Parathyroid adenoma (tissue), 2 donors: Measurements from ENCODE around the gene PLSCR1.

Experiments used
- H2AFZ ChIP-seq: fragments of 300-600 bp; sonication (generic); one replicate; pipeline ENCODE4 v1.7.0; 2017; ENCODE audit warnings: antibody characterized with exemption, mild to moderate bottlenecking
- H3K27ac ChIP-seq: fragments of 300-600 bp; sonication (generic); one replicate; pipeline ENCODE4 v1.7.0; 2017
- H3K27me3 ChIP-seq: fragments of 300-600 bp; sonication (generic); one replicate; pipeline ENCODE4 v1.7.0; 2017; ENCODE audit warnings: low read length; ENCODE audit not compliant: control insufficient read depth, insufficient read depth
- H3K36me3 ChIP-seq: fragments of 300-600 bp; sonication (generic); one replicate; pipeline ENCODE4 v1.7.0; 2017; ENCODE audit warnings: low read length; ENCODE audit not compliant: control insufficient read depth, insufficient read depth
- H3K4me1 ChIP-seq: fragments of 300-600 bp; sonication (generic); one replicate; pipeline ENCODE4 v1.7.0; 2017; ENCODE audit warnings: control low read depth
- H3K4me2 ChIP-seq: fragments of 300-600 bp; sonication (generic); one replicate; pipeline ENCODE4 v1.7.0; 2017; ENCODE audit warnings: low read length
- H3K4me3 ChIP-seq: fragments of 300-600 bp; sonication (generic); one replicate; pipeline ENCODE4 v1.7.0; 2017; ENCODE audit warnings: low read depth, low read length
- H3K79me2 ChIP-seq: fragments of 300-600 bp; sonication (generic); one replicate; pipeline ENCODE4 v1.7.0; 2017; ENCODE audit warnings: control low read depth
- H3K9ac ChIP-seq: fragments of 300-600 bp; sonication (generic); one replicate; pipeline ENCODE4 v1.7.0; 2017; ENCODE audit warnings: mild to moderate bottlenecking
- H3K9me3 ChIP-seq: fragments of 300-600 bp; sonication (generic); one replicate; pipeline ENCODE4 v1.7.0; 2017; ENCODE audit warnings: low read length; ENCODE audit not compliant: control insufficient read depth
- TF ChIP-seq, protein P1 (sequence below): fragments of 300-600 bp; sonication (generic); IDR thresholded peaks from one replicate; pipeline ENCODE4 v1.7.0; 2017; ENCODE audit warnings: antibody characterized with exemption, mild to moderate bottlenecking
- donor health status: primary hyperparathyroidism.

Gene PLSCR1

DNA sequence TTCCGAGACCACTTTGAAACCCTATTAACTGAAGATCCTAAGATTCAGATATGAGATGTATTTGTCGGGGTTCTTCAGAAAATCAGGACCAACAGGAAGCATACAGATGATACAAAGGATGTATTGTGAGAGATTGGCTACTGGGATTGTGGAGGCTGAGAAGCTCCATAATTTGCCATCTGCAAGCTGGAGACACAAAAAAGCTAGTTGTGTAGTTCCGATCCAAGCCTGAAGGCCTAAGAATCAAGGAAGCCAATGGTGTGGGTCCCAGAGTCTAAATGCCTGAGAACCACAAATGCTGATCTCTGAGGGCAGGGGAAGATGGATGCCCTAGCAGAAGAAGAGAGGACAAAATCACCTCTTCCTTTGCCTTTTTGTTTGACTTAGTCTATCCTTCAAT lies 10.9 kb upstream of the PLSCR1 start:
- no peaks in the 10 kb centered on the region for H3K27me3 ChIP-seq
- no peaks in the 10 kb centered on the region for H3K36me3 ChIP-seq
- no peak overlapping the region for H3K27ac ChIP-seq
- H3K9ac ChIP-seq, result no peak overlapping the region
- no peaks in the 10 kb centered on the region for H3K79me2 ChIP-seq
- no peak overlapping the region for H3K4me2 ChIP-seq
- H3K4me1 ChIP-seq, result no peaks in the 10 kb centered on the region
- TF ChIP-seq, protein P1, sequence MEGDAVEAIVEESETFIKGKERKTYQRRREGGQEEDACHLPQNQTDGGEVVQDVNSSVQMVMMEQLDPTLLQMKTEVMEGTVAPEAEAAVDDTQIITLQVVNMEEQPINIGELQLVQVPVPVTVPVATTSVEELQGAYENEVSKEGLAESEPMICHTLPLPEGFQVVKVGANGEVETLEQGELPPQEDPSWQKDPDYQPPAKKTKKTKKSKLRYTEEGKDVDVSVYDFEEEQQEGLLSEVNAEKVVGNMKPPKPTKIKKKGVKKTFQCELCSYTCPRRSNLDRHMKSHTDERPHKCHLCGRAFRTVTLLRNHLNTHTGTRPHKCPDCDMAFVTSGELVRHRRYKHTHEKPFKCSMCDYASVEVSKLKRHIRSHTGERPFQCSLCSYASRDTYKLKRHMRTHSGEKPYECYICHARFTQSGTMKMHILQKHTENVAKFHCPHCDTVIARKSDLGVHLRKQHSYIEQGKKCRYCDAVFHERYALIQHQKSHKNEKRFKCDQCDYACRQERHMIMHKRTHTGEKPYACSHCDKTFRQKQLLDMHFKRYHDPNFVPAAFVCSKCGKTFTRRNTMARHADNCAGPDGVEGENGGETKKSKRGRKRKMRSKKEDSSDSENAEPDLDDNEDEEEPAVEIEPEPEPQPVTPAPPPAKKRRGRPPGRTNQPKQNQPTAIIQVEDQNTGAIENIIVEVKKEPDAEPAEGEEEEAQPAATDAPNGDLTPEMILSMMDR, result no peak
- no peaks in the 10 kb centered on the region for H3K9me3 ChIP-seq
- no peak overlapping the region for H2AFZ ChIP-seq
- no peak overlapping the region for H3K4me3 ChIP-seq

DNA sequence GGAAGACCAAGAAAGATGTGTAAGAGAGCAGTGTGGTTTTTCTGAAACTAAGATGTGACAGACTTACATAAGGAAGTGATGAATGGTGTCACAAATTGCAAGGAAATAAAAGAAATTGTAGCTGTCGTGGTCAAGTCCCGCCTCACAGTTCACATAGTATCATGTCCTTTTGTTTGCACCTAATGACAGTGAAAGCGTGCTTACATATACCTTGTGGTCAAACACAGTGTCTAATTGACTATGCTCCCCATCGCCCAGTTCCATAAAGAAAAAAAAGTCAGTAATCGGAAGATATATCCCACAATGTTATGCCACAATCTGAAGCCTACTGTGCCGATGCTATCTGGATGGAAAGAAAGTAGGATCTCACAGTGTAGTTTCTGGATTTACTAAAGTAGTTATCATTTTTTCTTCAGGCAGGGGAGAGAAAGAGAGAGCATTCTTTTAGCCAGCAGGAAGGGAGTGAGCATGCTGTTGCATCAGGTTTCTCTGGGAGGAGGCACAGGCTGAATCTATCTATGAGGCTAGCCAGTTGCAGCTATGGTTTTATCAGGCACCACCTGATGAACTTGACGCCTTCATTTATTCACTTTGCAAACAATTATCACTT lies 9.8 kb upstream of the PLSCR1 start:
- Histone ChIP-seq H3K79me2 (no peaks in the 10 kb centered on the region), H3K36me3 (no peaks in the 10 kb centered on the region), H3K27ac (no peak overlapping the region), H3K4me2 (no peak overlapping the region), H3K27me3 (no peaks in the 10 kb centered on the region), H2AFZ (no peak overlapping the region), H3K9me3 (no peaks in the 10 kb centered on the region), H3K4me3 (no peak overlapping the region), H3K4me1 (no peaks in the 10 kb centered on the region), H3K9ac (no peak overlapping the region)
- TF ChIP-seq, protein P1, result no peak

DNA sequence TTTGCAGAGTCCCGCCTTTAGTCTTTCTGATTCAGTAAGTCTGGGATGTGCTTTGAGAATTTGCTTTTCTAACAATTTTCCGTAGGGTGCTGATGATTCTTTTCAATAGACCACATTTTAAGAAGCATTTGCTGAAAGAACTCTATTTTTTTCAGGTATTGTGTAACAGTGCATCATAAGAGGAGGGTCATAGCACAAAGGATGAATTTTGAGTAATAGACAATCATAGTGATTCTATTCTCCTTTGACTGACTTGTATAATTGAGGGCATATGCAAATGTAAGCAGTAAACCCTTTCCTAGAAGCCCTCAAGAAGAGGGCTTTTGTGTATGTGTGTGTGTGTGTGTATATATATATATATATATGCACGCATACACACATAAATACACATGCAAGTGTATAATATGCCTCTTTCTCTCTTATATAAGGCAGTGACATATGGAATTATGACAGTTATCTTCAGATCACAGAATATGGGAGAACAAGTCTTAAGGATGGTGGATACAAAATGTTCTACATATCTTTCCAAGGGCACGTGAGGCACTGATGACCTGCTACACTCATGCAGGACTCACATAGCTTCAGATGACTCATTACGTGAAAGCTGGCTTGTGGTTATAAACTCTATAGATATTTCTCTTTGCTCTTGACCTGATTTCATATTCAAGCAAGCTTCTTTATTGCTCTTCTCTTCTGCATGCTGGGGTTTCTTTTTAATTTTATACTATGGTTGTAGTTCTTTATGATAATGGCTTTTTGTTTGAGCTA lies 6.5 kb upstream of the PLSCR1 start:
- H3K4me2 ChIP-seq, result no peak overlapping the region
- H3K79me2 ChIP-seq, result no peaks in the 10 kb centered on the region
- H3K27me3 ChIP-seq, result no peaks in the 10 kb centered on the region
- H3K36me3 ChIP-seq, result no peaks in the 10 kb centered on the region
- no peaks in the 10 kb centered on the region for H3K9me3 ChIP-seq
- no peaks in the 10 kb centered on the region for H3K4me1 ChIP-seq
- H3K27ac ChIP-seq, result no peak overlapping the region
- TF ChIP-seq, protein P1, result no peak
- H3K9ac ChIP-seq, result no peak overlapping the region
- H3K4me3 ChIP-seq, result no peak overlapping the region
- H2AFZ ChIP-seq, result no peak overlapping the region

DNA sequence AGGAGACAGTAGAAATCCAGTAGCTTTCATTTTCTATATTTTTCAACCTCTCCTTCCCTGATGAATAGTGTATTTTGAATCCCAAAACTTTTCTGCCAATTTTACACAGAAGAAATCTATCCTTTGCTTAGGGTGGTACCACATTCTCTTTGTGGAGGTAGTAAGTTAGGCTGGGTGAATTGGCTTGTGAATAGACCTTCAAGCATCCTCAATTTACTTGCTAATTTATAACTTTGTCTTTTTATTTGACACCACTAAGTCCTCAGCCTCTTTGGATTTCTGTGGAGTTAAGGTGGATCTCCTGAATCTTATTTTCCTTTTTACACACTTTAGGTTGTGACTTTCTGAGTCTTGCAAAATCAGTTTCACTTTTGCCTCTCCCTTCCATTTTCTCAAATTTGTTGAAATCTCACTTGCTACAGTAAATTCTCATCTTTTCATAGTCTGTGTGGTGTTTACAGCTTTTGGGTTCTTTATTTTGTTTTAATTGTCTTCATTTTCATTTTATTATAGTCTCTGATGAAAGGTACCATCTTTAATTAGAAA lies 5.7 kb upstream of the PLSCR1 start:
- Histone ChIP-seq H3K79me2 (no peaks in the 10 kb centered on the region), H3K27ac (no peak overlapping the region), H3K9ac (no peak overlapping the region)

More for the DNA sequence above, 5.7 kb upstream of the PLSCR1 start:
- no peak overlapping the region for H3K4me3 ChIP-seq
- no peaks in the 10 kb centered on the region for H3K27me3 ChIP-seq
- H2AFZ ChIP-seq, result no peak overlapping the region
- TF ChIP-seq, protein P1, result no peak
- no peaks in the 10 kb centered on the region for H3K4me1 ChIP-seq
- H3K9me3 ChIP-seq, result no peaks in the 10 kb centered on the region
- H3K4me2 ChIP-seq, result no peak overlapping the region
- H3K36me3 ChIP-seq, result no peaks in the 10 kb centered on the region
